Fibroblast of skin of left quadriceps (primary cell): Measurements from ENCODE around the gene PYGB.
"Not testable (repeated sequence)": the region's sequence is repeated elsewhere in the genome, so short reads cannot be mapped to it uniquely, and the experiment has no call there.

Experiments
- DNase-seq, 2 experiments: peaks; one replicate each; pipeline ENCODE4 v3.0.0-alpha.2; 2013; ENCODE audit warnings: low read depth in 2 of 2

The PYGB gene

GRCh38 chr20:25314497-25315417 is 66.9 kb downstream of the PYGB start:
- DNase-seq: no peak

GRCh38 chr20:25315418-25316210 is 67.7 kb downstream of the PYGB start:
- DNase-seq: no peak

GRCh38 chr20:25316506-25317190 is 68.8 kb downstream of the PYGB start:
- no peak for DNase-seq

GRCh38 chr20:25317351-25318075 is 69.6 kb downstream of the PYGB start:
- DNase-seq: no peak

GRCh38 chr20:25318471-25319240 is 70.8 kb downstream of the PYGB start:
- no peak for DNase-seq

GRCh38 chr20:25319241-25320034 is 71.6 kb downstream of the PYGB start:
- DNase-seq: no peak

- no peak for DNase-seq
Observed at GRCh38 chr20:25320035-25320800, 72.3 kb downstream of the PYGB start.

GRCh38 chr20:25321262-25321831 is 73.5 kb downstream of the PYGB start:
- DNase-seq: no peak

GRCh38 chr20:25321991-25322390 is 74.1 kb downstream of the PYGB start:
- DNase-seq: no peak

GRCh38 chr20:25323496-25324246 is 75.8 kb downstream of the PYGB start:
- no peak for DNase-seq

GRCh38 chr20:25324412-25324811 is 76.5 kb downstream of the PYGB start:
- no peak for DNase-seq

- DNase-seq: no peak
Observed at GRCh38 chr20:25325073-25325472, 77.2 kb downstream of the PYGB start.

GRCh38 chr20:25325997-25326396 is 78.1 kb downstream of the PYGB start:
- DNase-seq: no peak

- DNase-seq: no peak
Observed at GRCh38 chr20:25327521-25328235, 79.8 kb downstream of the PYGB start.

- DNase-seq: no peak
Observed at GRCh38 chr20:25328954-25329498, 81.1 kb downstream of the PYGB start.

GRCh38 chr20:25334972-25335371 is 87.1 kb downstream of the PYGB start:
- DNase-seq: not testable (repeated sequence)
